LoVo (cell line): ENCODE measurements around the gene SPSB4.

Experiments used
- DNase-seq: peaks from one replicate; pipeline ENCODE4 v3.0.0-alpha.2; 2016; ENCODE audit warnings: low spot score

The SPSB4 gene

GRCh38 chr3:141055136-141055535 is 4.0 kb downstream of the SPSB4 start:
- DNase-seq: no peak

- DNase-seq: no peak
These were observed 4.6 kb downstream of the SPSB4 start for GRCh38 chr3:141055536-141056445.

- DNase-seq: no peak
These were observed 5.6 kb downstream of the SPSB4 start for GRCh38 chr3:141056751-141057171.

GRCh38 chr3:141057436-141057835 is 6.3 kb downstream of the SPSB4 start:
- no peak for DNase-seq

- no peak for DNase-seq
These were observed 7.0 kb downstream of the SPSB4 start for GRCh38 chr3:141057946-141058800.

GRCh38 chr3:141058996-141059395 is 7.8 kb downstream of the SPSB4 start:
- no peak for DNase-seq

- DNase-seq: no peak
These were observed 8.7 kb downstream of the SPSB4 start for GRCh38 chr3:141059816-141060215.

GRCh38 chr3:141060327-141060726 is 9.2 kb downstream of the SPSB4 start:
- no peak for DNase-seq

GRCh38 chr3:141063831-141064230 is 12.7 kb downstream of the SPSB4 start:
- DNase-seq: no peak

GRCh38 chr3:141064255-141064926 is 13.2 kb downstream of the SPSB4 start:
- no peak for DNase-seq

GRCh38 chr3:141065258-141065657 is 14.1 kb downstream of the SPSB4 start:
- no peak for DNase-seq

GRCh38 chr3:141065841-141066805 is 15.0 kb downstream of the SPSB4 start:
- DNase-seq: no peak

GRCh38 chr3:141067206-141067974 is 16.2 kb downstream of the SPSB4 start:
- DNase-seq: no peak

- DNase-seq: no peak
These were observed 19.1 kb downstream of the SPSB4 start for GRCh38 chr3:141070229-141070628.

GRCh38 chr3:141070727-141071357 is 19.7 kb downstream of the SPSB4 start:
- DNase-seq: no peak

GRCh38 chr3:141071681-141072260 is 20.6 kb downstream of the SPSB4 start:
- no peak for DNase-seq

GRCh38 chr3:141072950-141073349 is 21.8 kb downstream of the SPSB4 start:
- DNase-seq: no peak

- DNase-seq: no peak
These were observed 22.4 kb downstream of the SPSB4 start for GRCh38 chr3:141073580-141073979.

- no peak for DNase-seq
These were observed 23.4 kb downstream of the SPSB4 start for GRCh38 chr3:141074529-141074928.
